ENCODE measurements around the gene POU3F3.

POU3F3 gene

DNA sequence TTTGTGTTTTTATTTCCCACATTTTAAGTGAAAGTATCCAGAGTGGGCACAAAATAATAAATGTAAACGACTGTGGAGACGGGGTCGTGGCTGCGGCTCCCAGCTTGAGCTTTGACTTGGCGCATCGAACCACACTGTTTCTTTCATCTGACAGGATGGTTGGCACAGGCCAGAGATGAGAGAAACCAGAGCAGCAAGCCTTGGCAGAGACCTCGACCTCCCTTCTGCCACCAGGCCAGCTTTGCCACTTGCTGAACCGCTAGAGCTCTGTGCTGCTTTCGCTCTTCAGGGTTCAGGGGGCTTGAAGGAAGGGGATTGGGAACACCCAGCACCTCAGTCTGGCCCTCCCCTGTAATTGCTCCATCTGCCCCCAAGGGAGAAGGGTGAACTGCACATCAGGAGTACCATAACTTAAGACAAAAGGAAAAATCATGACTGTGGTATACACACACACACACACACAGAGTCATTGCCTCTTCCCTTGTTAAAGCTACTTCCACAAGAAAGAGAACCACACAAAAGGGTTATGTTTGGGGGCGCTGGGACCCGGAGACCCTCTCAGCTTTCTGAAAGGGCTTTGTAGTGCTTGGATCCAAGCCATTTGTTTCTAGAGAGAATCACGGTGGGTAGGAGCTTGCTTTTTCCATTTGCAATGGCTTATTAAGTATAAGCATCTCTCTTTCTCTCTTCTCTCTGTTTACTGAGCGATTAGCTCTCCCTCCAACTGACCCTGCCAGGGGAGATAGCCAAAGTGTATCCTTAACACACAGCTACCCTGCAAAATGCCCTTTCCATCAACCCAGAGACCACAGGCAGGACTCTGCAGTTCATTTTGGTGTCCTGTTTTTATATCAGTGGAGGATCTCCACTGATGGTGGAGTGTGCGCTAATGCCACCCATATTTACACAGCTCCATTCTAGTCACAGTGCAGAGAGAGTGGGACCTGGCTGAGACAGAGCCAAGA is 23.0 kb downstream of the POU3F3 start:
- Histone ChIP-seq H3K27me3 (ENCODE audit: control insufficient read depth, insufficient read depth, low read length, poor library complexity, severe bottlenecking) (peaks cover 32% of the 10 kb centered on the region), H3K4me3 (ENCODE audit: insufficient read depth, low read depth, low read length) (no peak overlapping the region), H3K36me3 (ENCODE audit: control insufficient read depth, insufficient read depth, low read length) (no peaks in the 10 kb centered on the region), H3K9me3 (ENCODE audit: control insufficient read depth, low read length) (no peaks in the 10 kb centered on the region), H3K4me1 (ENCODE audit: control insufficient read depth, insufficient read depth, low read length) (peaks cover 9% of the 10 kb centered on the region), H3K27ac (ENCODE audit: insufficient read depth, low read depth, low read length, poor library complexity, severe bottlenecking) (no peak overlapping the region)
- WGBS, 2 experiments: 91 to 93% methylated on average over 13 to 14 of the region's 14 CpGs

DNA sequence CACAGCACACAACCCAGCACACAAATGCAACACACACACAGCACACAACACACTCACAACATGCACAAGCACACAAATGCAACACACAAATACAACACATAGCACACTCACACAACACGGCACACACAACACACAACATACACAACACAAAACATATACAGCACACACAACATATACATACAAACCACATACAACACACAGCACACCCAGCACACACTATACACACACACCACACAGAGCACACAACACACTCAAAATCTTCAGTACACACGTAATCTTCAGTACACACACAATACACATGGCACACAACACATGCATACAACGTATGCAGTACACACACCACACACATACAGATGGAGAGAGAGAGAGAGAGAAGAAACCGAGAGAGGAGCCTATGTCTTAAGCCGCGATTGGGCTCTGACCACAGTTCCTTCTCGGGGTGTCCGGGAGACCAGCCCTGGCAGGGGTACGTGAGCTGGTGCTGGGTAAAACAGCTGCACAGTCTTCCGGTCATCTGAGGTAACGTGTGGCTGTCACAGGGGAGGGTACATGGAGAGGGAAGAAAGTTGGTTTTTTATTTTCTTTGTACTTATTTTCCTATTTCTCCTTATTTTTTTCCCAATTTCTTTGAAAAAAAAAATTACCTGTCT is 25.1 kb downstream of the POU3F3 start:
- H3K27me3 ChIP-seq (ENCODE audit: control insufficient read depth, insufficient read depth, low read length, poor library complexity, severe bottlenecking): peaks cover 11% of the 10 kb centered on the region
- no peak overlapping the region for H3K4me3 ChIP-seq (ENCODE audit: insufficient read depth, low read depth, low read length)
- H3K9me3 ChIP-seq (ENCODE audit: control insufficient read depth, low read length): no peaks in the 10 kb centered on the region
- H3K36me3 ChIP-seq (ENCODE audit: control insufficient read depth, insufficient read depth, low read length): no peaks in the 10 kb centered on the region
- H3K27ac ChIP-seq (ENCODE audit: insufficient read depth, low read depth, low read length, poor library complexity, severe bottlenecking): no peak overlapping the region
- WGBS, 2 experiments: 91% methylated on average over 11 of the region's 11 CpGs
- no peaks in the 10 kb centered on the region for H3K4me1 ChIP-seq (ENCODE audit: control insufficient read depth, insufficient read depth, low read length)

DNA sequence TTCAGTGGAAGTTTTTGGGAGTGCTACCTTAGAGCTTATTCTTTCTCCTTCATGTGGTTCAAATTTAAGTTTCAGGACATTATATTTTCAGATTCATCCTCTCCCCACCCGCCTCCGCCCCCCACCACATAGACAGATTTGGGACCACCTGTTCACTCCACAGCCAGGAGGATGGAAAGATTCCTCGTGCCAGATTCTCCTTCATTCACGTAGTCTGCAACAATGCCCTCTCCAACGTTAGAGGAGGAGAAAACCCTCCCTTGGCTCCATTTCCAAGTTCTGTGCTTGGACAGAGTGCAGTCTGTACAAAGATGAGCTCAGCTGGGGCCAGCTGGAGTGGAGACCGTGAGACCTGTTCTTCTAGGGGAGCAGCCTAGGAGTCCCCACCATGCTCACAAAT is 26.2 kb downstream of the POU3F3 start:
- 87 to 90% methylated on average over 6 of the region's 6 CpGs for WGBS, 2 experiments
- Histone ChIP-seq H3K27ac (ENCODE audit: insufficient read depth, low read depth, low read length, poor library complexity, severe bottlenecking) (no peak overlapping the region), H3K36me3 (ENCODE audit: control insufficient read depth, insufficient read depth, low read length) (no peaks in the 10 kb centered on the region), H3K4me1 (ENCODE audit: control insufficient read depth, insufficient read depth, low read length) (no peaks in the 10 kb centered on the region), H3K27me3 (ENCODE audit: control insufficient read depth, insufficient read depth, low read length, poor library complexity, severe bottlenecking) (no peaks in the 10 kb centered on the region), H3K9me3 (ENCODE audit: control insufficient read depth, low read length) (no peaks in the 10 kb centered on the region), H3K4me3 (ENCODE audit: insufficient read depth, low read depth, low read length) (no peak overlapping the region)

DNA sequence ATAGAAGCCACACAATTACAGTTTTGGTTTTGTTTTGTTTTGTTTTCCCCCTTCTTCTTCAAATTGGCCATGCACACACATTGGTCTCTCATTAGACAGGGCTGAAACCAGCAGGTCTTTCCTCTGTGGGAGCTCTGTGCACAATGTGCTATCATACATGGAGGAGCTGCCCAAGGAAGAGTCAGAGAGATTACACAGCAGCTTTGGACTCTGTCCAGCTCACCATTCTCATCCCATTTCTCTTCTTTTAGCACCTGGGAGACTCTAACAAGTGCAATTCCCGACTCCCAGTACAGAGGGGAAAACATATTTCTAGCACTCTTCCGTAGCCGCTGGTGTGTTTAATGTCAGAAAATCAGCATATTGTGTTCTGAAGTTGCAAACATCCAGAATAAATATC is 29.4 kb downstream of the POU3F3 start:
- no peaks in the 10 kb centered on the region for H3K36me3 ChIP-seq (ENCODE audit: control insufficient read depth, insufficient read depth, low read length)
- 93 to 98% methylated on average over 3 of the region's 3 CpGs for WGBS, 2 experiments

DNA sequence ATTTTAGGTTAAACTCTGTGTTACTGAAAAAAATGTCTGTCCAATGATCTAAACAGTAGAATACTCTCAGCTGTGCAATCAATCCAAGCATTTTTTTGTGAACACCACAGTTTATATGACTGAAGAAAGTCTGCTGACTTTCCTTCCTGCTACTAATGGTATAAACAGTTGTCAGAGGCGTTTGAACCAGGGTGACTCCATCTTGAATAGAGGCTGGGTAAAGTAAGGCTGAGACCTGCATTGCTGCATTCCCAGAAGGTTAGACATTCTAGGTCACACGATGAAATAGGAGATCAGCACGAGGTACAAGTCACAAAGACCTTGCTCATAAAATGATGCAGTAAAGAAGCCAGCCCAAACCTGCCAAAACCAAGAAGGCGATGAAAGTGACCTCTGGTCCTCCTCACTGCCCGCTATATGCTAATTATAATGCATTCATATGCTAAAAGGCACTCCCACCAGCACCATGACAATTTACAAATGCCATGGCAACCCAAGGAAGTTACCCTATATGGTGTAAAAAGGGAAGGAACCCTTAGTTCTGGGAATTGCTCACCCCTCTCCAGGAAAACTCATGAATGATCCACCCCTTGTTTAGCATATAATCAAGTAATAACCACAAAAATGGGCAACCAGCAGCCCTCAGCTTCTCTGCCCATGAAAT is 31.3 kb downstream of the POU3F3 start:
- H3K27me3 ChIP-seq (ENCODE audit: control insufficient read depth, insufficient read depth, low read length, poor library complexity, severe bottlenecking): no peaks in the 10 kb centered on the region
- H3K27ac ChIP-seq (ENCODE audit: insufficient read depth, low read depth, low read length, poor library complexity, severe bottlenecking): no peak overlapping the region
- WGBS, 2 experiments: 76 to 83% methylated on average over 5 of the region's 5 CpGs
- H3K4me1 ChIP-seq (ENCODE audit: control insufficient read depth, insufficient read depth, low read length): no peaks in the 10 kb centered on the region
- H3K4me3 ChIP-seq (ENCODE audit: insufficient read depth, low read depth, low read length): no peak overlapping the region
- no peaks in the 10 kb centered on the region for H3K9me3 ChIP-seq (ENCODE audit: control insufficient read depth, low read length)
- no peaks in the 10 kb centered on the region for H3K36me3 ChIP-seq (ENCODE audit: control insufficient read depth, insufficient read depth, low read length)

More for the DNA sequence above, 29.4 kb downstream of the POU3F3 start:
- Histone ChIP-seq H3K4me1 (ENCODE audit: control insufficient read depth, insufficient read depth, low read length) (no peaks in the 10 kb centered on the region), H3K27me3 (ENCODE audit: control insufficient read depth, insufficient read depth, low read length, poor library complexity, severe bottlenecking) (no peaks in the 10 kb centered on the region), H3K27ac (ENCODE audit: insufficient read depth, low read depth, low read length, poor library complexity, severe bottlenecking) (no peak overlapping the region), H3K9me3 (ENCODE audit: control insufficient read depth, low read length) (no peaks in the 10 kb centered on the region), H3K4me3 (ENCODE audit: insufficient read depth, low read depth, low read length) (no peak overlapping the region)

DNA sequence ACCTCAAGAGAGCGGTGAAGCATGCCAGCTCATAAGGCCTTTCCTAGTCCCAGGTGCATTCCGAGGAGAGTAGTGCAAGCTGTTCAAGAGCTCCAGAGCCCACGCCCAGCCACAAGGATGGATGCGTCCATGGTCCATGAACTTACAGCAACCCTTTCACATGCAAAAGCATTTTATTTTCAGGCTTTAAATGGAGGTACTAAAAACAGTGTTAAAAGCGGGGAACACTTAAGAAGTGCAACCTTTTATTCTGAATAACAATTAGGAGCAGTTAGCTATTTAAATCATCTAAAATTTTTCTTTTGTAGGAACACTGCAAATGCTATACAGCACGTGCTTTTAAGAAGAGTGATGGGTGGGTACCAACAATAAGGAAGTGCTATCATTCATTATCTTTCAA is 33.8 kb downstream of the POU3F3 start:
- no peak overlapping the region for H3K27ac ChIP-seq (ENCODE audit: insufficient read depth, low read depth, low read length, poor library complexity, severe bottlenecking)
- H3K36me3 ChIP-seq (ENCODE audit: control insufficient read depth, insufficient read depth, low read length): no peaks in the 10 kb centered on the region

DNA sequence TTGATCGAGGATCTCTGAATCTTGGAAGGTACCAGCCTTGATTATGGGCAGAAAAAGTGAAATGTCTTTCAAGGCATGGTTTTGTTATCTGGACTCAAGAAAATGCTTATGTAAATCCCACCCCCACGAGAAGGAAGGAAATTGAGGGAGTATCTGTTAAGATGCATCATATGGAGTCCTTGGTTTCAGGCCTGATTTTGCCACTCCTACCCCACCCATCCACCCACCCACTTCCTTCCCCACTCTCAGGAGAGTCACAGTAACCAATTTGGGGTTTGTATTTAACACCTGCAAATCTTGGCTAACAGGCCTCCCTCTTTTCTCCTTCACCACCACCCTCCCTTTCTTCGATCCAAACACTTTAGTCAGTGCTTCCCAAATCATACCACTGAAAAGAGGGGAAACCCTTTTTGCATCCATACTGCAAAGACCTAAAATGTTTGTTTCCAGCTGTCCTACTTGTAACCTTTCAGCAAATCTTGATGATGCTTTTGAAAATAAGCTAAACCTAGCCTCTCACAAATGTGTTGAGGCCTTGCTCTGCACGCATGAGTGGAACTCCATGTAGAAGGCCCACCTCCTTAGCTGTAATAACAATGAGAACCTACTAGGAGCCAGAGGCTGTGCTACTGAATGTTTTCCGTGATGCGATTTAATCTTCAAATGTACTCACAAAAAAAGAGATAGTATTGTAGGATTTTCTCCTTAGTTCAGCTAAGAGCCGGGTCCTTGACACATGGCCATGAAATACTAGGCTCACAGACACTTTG is 34.8 kb downstream of the POU3F3 start:
- WGBS, 2 experiments: 95 to 96% methylated on average over 6 to 7 of the region's 7 CpGs

More for the DNA sequence above, 33.8 kb downstream of the POU3F3 start:
- 92 to 97% methylated on average over 5 to 6 of the region's 6 CpGs for whole genome bisulfite sequencing, 2 experiments
- Histone ChIP-seq H3K9me3 (ENCODE audit: control insufficient read depth, low read length) (no peaks in the 10 kb centered on the region), H3K27me3 (ENCODE audit: control insufficient read depth, insufficient read depth, low read length, poor library complexity, severe bottlenecking) (no peaks in the 10 kb centered on the region), H3K4me1 (ENCODE audit: control insufficient read depth, insufficient read depth, low read length) (no peaks in the 10 kb centered on the region), H3K4me3 (ENCODE audit: insufficient read depth, low read depth, low read length) (no peak overlapping the region)

DNA sequence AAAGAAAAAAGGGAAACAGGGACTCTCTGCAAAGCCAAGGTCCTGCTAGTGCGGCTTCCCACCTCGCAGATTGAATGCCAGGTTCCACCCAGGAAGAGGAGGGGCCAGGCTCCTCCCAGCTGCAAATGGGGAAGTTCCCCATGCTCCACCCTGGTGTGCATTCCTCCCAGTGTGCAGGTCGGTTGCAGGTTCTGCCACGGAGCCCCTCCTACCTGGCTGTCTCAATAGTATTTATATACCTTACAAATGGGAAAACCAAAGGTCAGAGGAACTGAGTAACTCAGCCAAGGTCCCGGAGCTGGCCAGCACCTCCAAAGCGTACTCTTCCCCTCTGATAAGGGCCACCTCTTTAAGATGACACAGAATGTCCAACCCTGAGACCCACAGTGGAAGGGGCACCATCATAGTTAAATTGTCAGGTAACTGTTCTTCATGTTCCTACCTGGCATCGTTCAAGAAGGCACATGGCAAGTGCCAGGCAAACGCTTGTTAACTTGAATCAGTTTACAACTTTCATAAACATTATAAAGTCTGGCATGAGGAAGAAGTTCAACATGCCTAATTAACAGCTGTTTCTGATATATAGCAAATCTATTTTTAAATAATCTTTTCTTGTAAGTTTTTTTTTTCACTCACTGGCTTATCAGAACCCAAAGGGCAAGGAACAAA is 35.5 kb downstream of the POU3F3 start:
- Histone ChIP-seq H3K9me3 (ENCODE audit: control insufficient read depth, low read length) (no peaks in the 10 kb centered on the region), H3K36me3 (ENCODE audit: control insufficient read depth, insufficient read depth, low read length) (no peaks in the 10 kb centered on the region), H3K4me1 (ENCODE audit: control insufficient read depth, insufficient read depth, low read length) (no peaks in the 10 kb centered on the region), H3K27me3 (ENCODE audit: control insufficient read depth, insufficient read depth, low read length, poor library complexity, severe bottlenecking) (no peaks in the 10 kb centered on the region), H3K4me3 (ENCODE audit: insufficient read depth, low read depth, low read length) (no peak overlapping the region), H3K27ac (ENCODE audit: insufficient read depth, low read depth, low read length, poor library complexity, severe bottlenecking) (no peak overlapping the region)
- 84 to 85% methylated on average over 8 of the region's 8 CpGs for whole genome bisulfite sequencing, 2 experiments

More for the DNA sequence above, 34.8 kb downstream of the POU3F3 start:
- H3K27me3 ChIP-seq (ENCODE audit: control insufficient read depth, insufficient read depth, low read length, poor library complexity, severe bottlenecking): no peaks in the 10 kb centered on the region
- H3K4me1 ChIP-seq (ENCODE audit: control insufficient read depth, insufficient read depth, low read length): no peaks in the 10 kb centered on the region
- H3K27ac ChIP-seq (ENCODE audit: insufficient read depth, low read depth, low read length, poor library complexity, severe bottlenecking): no peak overlapping the region
- no peaks in the 10 kb centered on the region for H3K9me3 ChIP-seq (ENCODE audit: control insufficient read depth, low read length)
- no peak overlapping the region for H3K4me3 ChIP-seq (ENCODE audit: insufficient read depth, low read depth, low read length)
- no peaks in the 10 kb centered on the region for H3K36me3 ChIP-seq (ENCODE audit: control insufficient read depth, insufficient read depth, low read length)

DNA sequence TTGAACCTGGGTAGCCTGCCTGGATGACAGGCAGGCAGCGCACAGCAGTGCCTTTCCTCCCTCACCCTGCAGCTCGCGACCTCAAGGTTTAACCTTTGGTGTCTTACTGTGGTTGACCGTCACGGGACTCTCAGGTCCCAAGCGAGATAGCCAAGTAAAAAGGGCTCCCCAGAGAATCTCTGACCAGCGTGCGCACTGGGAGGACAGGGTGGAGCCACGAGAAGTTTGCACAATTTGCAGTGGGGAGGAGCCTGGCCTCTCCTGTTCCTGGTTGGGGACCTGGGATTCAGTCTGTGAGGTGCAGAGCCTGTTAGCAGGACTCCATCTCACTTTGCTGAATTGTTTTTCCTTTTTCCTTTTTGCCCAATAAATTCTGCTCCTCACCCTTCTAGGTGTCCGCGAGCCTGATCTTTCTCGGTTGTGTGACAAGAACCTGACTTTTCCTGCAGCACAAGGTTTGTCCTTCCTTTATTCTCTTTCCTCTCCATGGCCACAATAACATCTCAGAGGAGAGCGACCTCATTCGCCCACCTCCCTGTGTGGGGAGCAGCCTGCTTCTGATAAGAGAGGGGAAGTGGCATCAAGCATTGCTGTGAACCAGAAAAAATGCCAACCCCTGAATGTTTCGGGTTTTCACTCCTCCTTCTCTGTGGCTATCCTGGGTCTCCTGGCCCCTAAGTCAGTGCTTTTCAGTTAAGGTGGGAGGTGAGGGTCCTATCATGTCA is 36.2 kb downstream of the POU3F3 start:
- Histone ChIP-seq H3K4me3 (ENCODE audit: insufficient read depth, low read depth, low read length) (no peak overlapping the region), H3K36me3 (ENCODE audit: control insufficient read depth, insufficient read depth, low read length) (no peaks in the 10 kb centered on the region), H3K9me3 (ENCODE audit: control insufficient read depth, low read length) (no peaks in the 10 kb centered on the region), H3K27ac (ENCODE audit: insufficient read depth, low read depth, low read length, poor library complexity, severe bottlenecking) (no peak overlapping the region), H3K27me3 (ENCODE audit: control insufficient read depth, insufficient read depth, low read length, poor library complexity, severe bottlenecking) (no peaks in the 10 kb centered on the region), H3K4me1 (ENCODE audit: control insufficient read depth, insufficient read depth, low read length) (no peaks in the 10 kb centered on the region)
- 93 to 94% methylated on average over 15 of the region's 15 CpGs for WGBS, 2 experiments

Data from ectodermal cell (in vitro differentiated cells).